Epithelial cell of proximal tubule (primary cell): ENCODE data around the gene TMEM131. TPM values are rescaled to one million over a fixed set of nuclear protein-coding genes. Genes with fewer than 3 reads are reported as not detected.
"Not testable (repeated sequence)": the region's sequence is repeated elsewhere in the genome, so short reads cannot be mapped to it uniquely, and the experiment has no call there.

ENCODE experiments used
- DNase-seq: peaks from one replicate; pipeline ENCODE4 v3.0.0-alpha.2; 2011; ENCODE audit warnings: low read depth
- H3K4me3 ChIP-seq: 2 replicates; pipeline ENCODE4 v1.5.1; 2011; ENCODE audit warnings: low read depth, mild to moderate bottlenecking, low read length
- total RNA-seq: library from RNA; depleted of rRNA; stranded (reverse); fragments of >200 nt; gene quantifications from 2 replicates; pipeline ENCODE4 v1.2.3, GENCODE V29; 2015
- TF ChIP-seq, protein P1 (sequence below): conservative IDR thresholded peaks from 2 replicates; pipeline ENCODE4 v1.5.1; 2012; ENCODE audit warnings: low read depth, mild to moderate bottlenecking, low read length

The TMEM131 gene
- total RNA-seq, 1 donor from 2014 or later, result 16.0 TPM

DNA sequence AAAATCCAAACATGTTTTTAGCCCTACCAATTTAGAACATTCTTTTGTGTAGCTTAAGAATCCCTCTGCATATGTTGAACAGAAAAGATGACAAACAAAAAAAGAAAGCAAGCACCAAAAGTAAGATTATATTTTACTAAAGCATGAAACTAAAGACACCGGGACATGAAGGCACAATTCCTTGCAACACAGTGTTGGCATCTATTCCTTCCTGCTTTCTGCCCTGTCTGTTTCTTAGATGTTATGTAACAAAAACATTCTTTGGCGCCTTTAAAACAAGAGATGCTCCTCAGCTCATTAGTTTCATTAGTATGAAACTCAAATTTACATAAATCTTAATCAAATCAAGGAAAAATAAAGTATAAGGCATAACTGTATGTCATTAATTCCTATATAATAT is 106.6 kb downstream of the TMEM131 start:
- no peak for DNase-seq
- TF ChIP-seq, protein P1, sequence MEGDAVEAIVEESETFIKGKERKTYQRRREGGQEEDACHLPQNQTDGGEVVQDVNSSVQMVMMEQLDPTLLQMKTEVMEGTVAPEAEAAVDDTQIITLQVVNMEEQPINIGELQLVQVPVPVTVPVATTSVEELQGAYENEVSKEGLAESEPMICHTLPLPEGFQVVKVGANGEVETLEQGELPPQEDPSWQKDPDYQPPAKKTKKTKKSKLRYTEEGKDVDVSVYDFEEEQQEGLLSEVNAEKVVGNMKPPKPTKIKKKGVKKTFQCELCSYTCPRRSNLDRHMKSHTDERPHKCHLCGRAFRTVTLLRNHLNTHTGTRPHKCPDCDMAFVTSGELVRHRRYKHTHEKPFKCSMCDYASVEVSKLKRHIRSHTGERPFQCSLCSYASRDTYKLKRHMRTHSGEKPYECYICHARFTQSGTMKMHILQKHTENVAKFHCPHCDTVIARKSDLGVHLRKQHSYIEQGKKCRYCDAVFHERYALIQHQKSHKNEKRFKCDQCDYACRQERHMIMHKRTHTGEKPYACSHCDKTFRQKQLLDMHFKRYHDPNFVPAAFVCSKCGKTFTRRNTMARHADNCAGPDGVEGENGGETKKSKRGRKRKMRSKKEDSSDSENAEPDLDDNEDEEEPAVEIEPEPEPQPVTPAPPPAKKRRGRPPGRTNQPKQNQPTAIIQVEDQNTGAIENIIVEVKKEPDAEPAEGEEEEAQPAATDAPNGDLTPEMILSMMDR, result no peak
- H3K4me3 ChIP-seq, result no peak overlapping the region

DNA sequence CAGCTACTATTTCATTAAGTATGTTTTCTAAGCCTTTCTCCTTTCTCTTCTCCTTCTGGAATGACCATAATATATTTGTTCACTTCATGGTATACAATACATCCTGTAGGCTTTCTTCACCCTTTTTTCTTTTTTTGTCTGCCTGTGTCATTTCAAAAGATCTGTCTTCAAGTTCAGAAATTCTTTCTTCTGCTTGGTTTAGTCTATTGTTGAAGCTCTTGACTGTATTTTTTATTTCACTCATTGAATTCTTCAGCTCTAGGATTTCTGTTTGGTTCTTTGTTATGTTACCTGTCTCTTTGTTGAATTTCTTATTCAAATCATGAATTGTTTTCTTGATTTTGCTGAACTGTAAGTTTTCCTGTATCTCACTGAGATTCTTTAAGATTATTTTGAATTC is 109.9 kb downstream of the TMEM131 start:
- no peak for DNase-seq
- no peak overlapping the region for H3K4me3 ChIP-seq
- TF ChIP-seq, protein P1, result no peak

DNA sequence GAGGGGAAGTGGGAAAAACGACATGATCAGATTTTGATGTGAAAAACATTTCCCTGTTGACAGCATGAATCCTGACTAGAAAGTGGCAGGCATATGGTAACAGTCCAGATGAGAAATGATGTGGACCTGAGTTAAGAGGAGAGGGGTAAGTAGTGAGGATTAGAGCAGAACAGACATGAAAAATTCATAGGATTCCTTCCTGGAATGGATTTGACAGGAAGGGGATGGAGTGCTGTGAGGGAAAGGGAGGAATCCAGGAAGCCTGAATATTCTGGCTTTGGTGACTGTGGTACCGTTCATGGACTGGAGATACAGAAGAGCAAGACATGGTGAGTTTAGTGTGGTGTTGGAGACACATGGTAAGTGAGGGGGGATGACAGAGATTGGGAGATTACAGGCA is 115.4 kb downstream of the TMEM131 start:
- H3K4me3 ChIP-seq, result no peak overlapping the region
- no peak for DNase-seq
- TF ChIP-seq, protein P1, result no peak

DNA sequence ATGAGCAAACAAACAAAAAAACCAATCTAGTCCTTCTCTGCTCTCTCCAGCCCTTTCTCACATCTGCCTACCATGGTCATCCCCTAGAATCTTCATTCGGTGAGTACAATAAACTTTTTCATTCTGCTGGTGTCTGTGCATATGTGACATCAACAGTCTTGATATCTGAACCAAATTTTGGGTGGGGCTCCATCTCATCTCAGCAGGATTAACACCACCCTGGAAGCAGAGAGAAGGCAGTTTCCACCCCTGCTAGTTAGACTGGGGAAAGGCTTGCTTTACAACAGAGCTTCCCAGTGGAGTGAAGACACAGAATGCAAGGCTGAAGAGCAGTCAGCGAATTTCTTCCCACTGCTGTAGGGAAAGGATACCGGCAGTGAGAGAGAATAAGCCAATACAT is 116.9 kb downstream of the TMEM131 start:
- H3K4me3 ChIP-seq, result no peak overlapping the region
- TF ChIP-seq, protein P1, result no peak
- no peak for DNase-seq

DNA sequence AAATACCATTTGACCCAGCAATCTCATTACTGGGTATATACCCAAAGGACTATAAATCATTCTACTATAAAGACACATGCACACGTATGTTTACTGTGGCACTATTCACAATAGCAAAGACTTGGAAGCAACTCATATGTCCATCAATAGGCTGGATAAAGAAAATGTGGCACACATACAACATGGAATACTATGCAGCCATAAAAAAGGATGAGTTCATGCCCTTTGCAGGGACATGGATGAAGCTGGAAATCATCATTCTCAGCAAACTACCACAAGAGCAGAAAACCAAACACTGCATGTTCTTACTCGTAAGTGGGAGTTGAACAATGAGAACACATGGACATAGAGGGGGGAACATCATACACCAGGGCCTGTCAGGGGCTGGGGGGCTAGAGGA is 117.4 kb downstream of the TMEM131 start:
- not testable (repeated sequence) for DNase-seq, H3K4me3 ChIP-seq

DNA sequence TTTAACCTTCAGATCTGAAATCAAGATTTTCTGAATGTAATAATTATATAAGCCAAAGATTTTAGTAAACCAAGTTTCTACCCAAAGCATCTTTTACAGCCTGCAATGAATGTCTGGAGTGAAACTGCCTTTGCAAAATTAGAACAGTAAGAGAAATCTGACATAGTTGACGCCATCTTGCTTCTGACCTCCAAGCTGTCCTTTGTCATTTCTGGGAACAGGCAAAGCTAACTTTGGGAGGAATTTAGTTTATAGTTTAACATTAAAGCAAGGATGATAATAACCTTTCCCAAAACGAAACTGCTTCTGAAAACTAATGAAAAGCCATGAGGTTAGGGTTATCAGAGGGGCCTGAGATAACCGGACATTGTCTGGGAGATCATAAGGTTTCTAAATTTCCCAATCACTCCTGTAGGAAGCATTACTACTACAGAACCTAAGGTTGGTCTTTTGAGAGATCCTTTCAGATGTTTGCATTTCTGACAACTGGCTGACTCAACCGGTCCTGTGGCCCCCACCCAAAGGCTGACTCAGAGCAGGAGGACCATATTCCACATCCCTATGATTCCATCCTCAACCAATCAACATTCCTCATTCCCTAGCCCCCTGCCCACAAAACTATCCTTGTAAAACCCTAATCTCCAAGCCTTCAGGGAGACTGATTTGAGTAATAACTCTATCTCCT is 124.5 kb downstream of the TMEM131 start:
- TF ChIP-seq, protein P1, result no peak
- DNase-seq, result no peak
- no peak overlapping the region for H3K4me3 ChIP-seq

DNA sequence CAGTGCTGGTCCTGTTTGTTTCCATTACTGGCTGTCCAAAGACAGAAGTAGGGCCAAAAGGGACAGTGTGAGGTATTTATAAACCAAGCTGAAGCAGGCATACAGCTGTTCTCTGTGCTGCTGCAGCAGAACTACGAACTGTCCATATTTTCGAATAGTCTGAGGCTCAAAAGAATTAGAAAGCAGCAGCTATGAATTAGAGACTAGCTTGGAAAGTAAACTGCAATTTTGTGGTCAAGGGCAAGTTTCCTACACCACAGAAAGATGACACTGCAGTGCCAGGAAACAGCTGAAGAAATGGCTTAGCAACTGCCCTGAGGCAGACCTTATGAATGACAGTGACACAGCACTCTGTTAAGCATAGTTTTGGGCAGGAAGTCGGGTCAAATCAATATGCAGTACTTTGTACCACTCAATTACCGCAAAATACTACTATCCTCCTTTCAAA is 125.3 kb downstream of the TMEM131 start:
- no peak overlapping the region for H3K4me3 ChIP-seq
- TF ChIP-seq, protein P1, result no peak
- DNase-seq, result no peak
